ENCODE data around the gene NPTX2.

GRCh38 chr7:98571006-98571405 lies 46.1 kb upstream of the NPTX2 start:
- TF ChIP-seq CTCF (IDR thresholded peaks at IDR 0.05) (no peak), EZH2 (IDR thresholded peaks at IDR 0.05) (no peak)

All from neural progenitor cell (in vitro differentiated cells).